GM23338 (cell line): Measurements from ENCODE around the gene ETV4. TPM values are rescaled to one million over a fixed set of nuclear protein-coding genes. Genes with fewer than 3 reads are reported as not detected.

ENCODE experiments used
- ATAC-seq: fragments of 200-7000 bp; cut with Tn5 transposase; 3 replicates; pipeline ENCODE4 v1.9.1; 2020
- DNase-seq: peaks from one replicate; pipeline ENCODE4 v3.0.0-alpha.2; 2015; ENCODE audit warnings: low spot score
- H2AFZ ChIP-seq: fragments of 200-600 bp; sonication (generic); 2 replicates; pipeline ENCODE4 v1.8.0; 2016; ENCODE audit warnings: antibody characterized with exemption, mild to moderate bottlenecking, moderate library complexity
- H3F3A ChIP-seq: fragments of 200-600 bp; sonication (generic); replicated peaks from 2 replicates; pipeline ENCODE4 v1.8.0; 2017; ENCODE audit warnings: antibody characterized with exemption, mixed run types, low read depth
- H3K27ac ChIP-seq: fragments of 200-600 bp; sonication (generic); 2 replicates; pipeline ENCODE4 v1.6.1; 2016; ENCODE audit warnings: low read depth
- H3K27me3 ChIP-seq: fragments of 200-600 bp; sonication (generic); 2 replicates; pipeline ENCODE4 v1.8.0; 2016; ENCODE audit warnings: mild to moderate bottlenecking, mixed run types, moderate library complexity; ENCODE audit not compliant: insufficient read depth
- H3K36me3 ChIP-seq: fragments of 200-600 bp; sonication (generic); 2 replicates; pipeline ENCODE4 v1.8.0; 2016; ENCODE audit warnings: mild to moderate bottlenecking; ENCODE audit not compliant: insufficient read depth
- H3K4me1 ChIP-seq: fragments of 200-600 bp; sonication (generic); 2 replicates; pipeline ENCODE4 v1.8.0; 2016; ENCODE audit warnings: mild to moderate bottlenecking, moderate library complexity; ENCODE audit not compliant: insufficient read depth
- H3K4me2 ChIP-seq: fragments of 200-600 bp; sonication (generic); 2 replicates; pipeline ENCODE4 v1.7.1; 2017; ENCODE audit warnings: mixed run types
- H3K4me3 ChIP-seq: fragments of 200-600 bp; sonication (generic); 2 replicates; pipeline ENCODE4 v1.6.1; 2016; ENCODE audit warnings: mixed run types
- H3K79me2 ChIP-seq: fragments of 200-600 bp; sonication (generic); replicated peaks from 2 replicates; pipeline ENCODE4 v1.8.0; 2017; ENCODE audit warnings: mild to moderate bottlenecking; ENCODE audit not compliant: insufficient read depth
- H3K9me2 ChIP-seq: fragments of 200-600 bp; sonication (generic); 2 replicates; pipeline ENCODE4 v1.8.0; 2017; ENCODE audit not compliant: insufficient read depth
- H4K20me1 ChIP-seq: fragments of 200-600 bp; sonication (generic); replicated peaks from 2 replicates; pipeline ENCODE4 v1.8.0; 2017; ENCODE audit warnings: mild to moderate bottlenecking; ENCODE audit not compliant: insufficient read depth
- H3K27ac Mint-ChIP-seq: 2 replicates; pipeline ENCODE4 v1.8.0; 2020; ENCODE audit warnings: inconsistent platforms, mild to moderate bottlenecking, moderate library complexity, mixed read lengths
- H3K27me3 Mint-ChIP-seq: 3 replicates; pipeline ENCODE4 v1.8.0; 2022; ENCODE audit warnings: low read depth, mild to moderate bottlenecking, moderate library complexity, mixed read lengths, inconsistent platforms; ENCODE audit not compliant: insufficient read depth, poor library complexity
- H3K36me3 Mint-ChIP-seq: 3 replicates; pipeline ENCODE4 v1.8.0; 2021; ENCODE audit warnings: low read depth, mild to moderate bottlenecking, inconsistent platforms, moderate library complexity, mixed read lengths
- H3K4me1 Mint-ChIP-seq: 3 replicates; pipeline ENCODE4 v1.8.0; 2020; ENCODE audit warnings: mild to moderate bottlenecking, inconsistent platforms, mixed read lengths
- H3K4me3 Mint-ChIP-seq: 3 replicates; pipeline ENCODE4 v1.8.0; 2021; ENCODE audit warnings: moderate library complexity, mild to moderate bottlenecking, inconsistent platforms, mixed read lengths
- H3K9me3 Mint-ChIP-seq: 3 replicates; pipeline ENCODE4 v1.8.0; 2020; ENCODE audit warnings: moderate library complexity, mild to moderate bottlenecking, inconsistent platforms, mixed read lengths
- CREB1 ChIP-seq: fragments of 250-450 bp; sonication (Bioruptor Pico); IDR thresholded peaks from 2 replicates; pipeline ENCODE4 v1.5.0; 2020; ENCODE audit warnings: low read depth, mild to moderate bottlenecking, moderate library complexity
- EZH2 ChIP-seq: fragments of 200-600 bp; sonication (generic); IDR thresholded peaks from one replicate; pipeline ENCODE4 v1.8.0; 2017; ENCODE audit warnings: antibody characterized with exemption, mild to moderate bottlenecking, low read depth; ENCODE audit not compliant: unreplicated experiment
- POLR2AphosphoS5 ChIP-seq: IDR thresholded peaks from 2 replicates; pipeline ENCODE4 v1.6.1; 2016; ENCODE audit warnings: antibody characterized with exemption, low read depth
- ZNF331 ChIP-seq: fragments of 250-450 bp; sonication (Bioruptor Pico); IDR thresholded peaks from 2 replicates; pipeline ENCODE4 v1.5.0; 2020; ENCODE audit warnings: low read depth, mild to moderate bottlenecking, moderate library complexity
- polyA plus RNA-seq: library from polyadenylated mRNA; unstranded; fragments of >200 nt; fragmentation: Nextera tagmentation; extraction: Ambion mirVana; gene quantifications from 2 replicates; pipeline ENCODE4 v1.2.1, GENCODE V29; 2016
- total RNA-seq: library from RNA; depleted of rRNA; stranded (reverse); fragments of >200 nt; shearing (Covaris generic); gene quantifications from 2 replicates; pipeline ENCODE4 v1.2.3, GENCODE V29; 2014
- TF ChIP-seq, protein P1 (sequence below), 2 experiments: fragments of 200-600 bp in 1 of 2; sonication (generic) in 1 of 2; conservative IDR thresholded peaks; 2 replicates each; pipeline versions ENCODE4 v1.5.1 to v1.6.1; 2016 to 2017; ENCODE audit warnings: antibody characterized with exemption in 2 of 2, low read depth in 2 of 2, mild to moderate bottlenecking in 2 of 2, moderate library complexity in 1 of 2
- TF ChIP-seq, protein P2 (sequence below): fragments of 250-450 bp; sonication (Bioruptor Pico); IDR thresholded peaks from 2 replicates; pipeline ENCODE4 v1.5.0; 2020; ENCODE audit warnings: mild to moderate bottlenecking, moderate library complexity

The ETV4 gene
- total and polyA plus RNA-seq, 2 experiments from 2014 or later: 97.2 to 149 TPM

GRCh38 chr17:43524945-43525575, 21.1 kb downstream of the ETV4 start:
- Histone ChIP-seq H3K4me1 (peaks cover 41% of the 10 kb centered on the region), H3K9me2 (no peaks in the 10 kb centered on the region), H2AFZ (no peak overlapping the region), H3K36me3 (peaks cover 45% of the 10 kb centered on the region), H4K20me1 (peaks cover 7% of the 10 kb centered on the region; the same call in 1 of the 2 replicates), H3K79me2 (no peaks in the 10 kb centered on the region), H3F3A (peaks cover 54% of the 10 kb centered on the region), H3K4me3 (no peak overlapping the region), H3K27ac (peak overlapping the region; percentile 74; the same call in 1 of the 2 replicates), H3K27me3 (no peaks in the 10 kb centered on the region), H3K4me2 (0 out of 2 replicates have a peak overlapping the region, but pooled peaks have one; percentile 32)
- no peak for ATAC-seq
- peaks cover 23% of the 10 kb centered on the region for H3K27me3 Mint-ChIP-seq
- H3K9me3 Mint-ChIP-seq: no peaks in the 10 kb centered on the region
- peaks cover 80% of the 10 kb centered on the region for H3K36me3 Mint-ChIP-seq
- DNase-seq: no peak
- peaks cover 55% of the 10 kb centered on the region for H3K4me1 Mint-ChIP-seq
- TF ChIP-seq, protein P1, sequence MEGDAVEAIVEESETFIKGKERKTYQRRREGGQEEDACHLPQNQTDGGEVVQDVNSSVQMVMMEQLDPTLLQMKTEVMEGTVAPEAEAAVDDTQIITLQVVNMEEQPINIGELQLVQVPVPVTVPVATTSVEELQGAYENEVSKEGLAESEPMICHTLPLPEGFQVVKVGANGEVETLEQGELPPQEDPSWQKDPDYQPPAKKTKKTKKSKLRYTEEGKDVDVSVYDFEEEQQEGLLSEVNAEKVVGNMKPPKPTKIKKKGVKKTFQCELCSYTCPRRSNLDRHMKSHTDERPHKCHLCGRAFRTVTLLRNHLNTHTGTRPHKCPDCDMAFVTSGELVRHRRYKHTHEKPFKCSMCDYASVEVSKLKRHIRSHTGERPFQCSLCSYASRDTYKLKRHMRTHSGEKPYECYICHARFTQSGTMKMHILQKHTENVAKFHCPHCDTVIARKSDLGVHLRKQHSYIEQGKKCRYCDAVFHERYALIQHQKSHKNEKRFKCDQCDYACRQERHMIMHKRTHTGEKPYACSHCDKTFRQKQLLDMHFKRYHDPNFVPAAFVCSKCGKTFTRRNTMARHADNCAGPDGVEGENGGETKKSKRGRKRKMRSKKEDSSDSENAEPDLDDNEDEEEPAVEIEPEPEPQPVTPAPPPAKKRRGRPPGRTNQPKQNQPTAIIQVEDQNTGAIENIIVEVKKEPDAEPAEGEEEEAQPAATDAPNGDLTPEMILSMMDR (conservative IDR thresholded peaks at IDR 0.05; ENCODE audit: low read depth in 2 of 2): no peak
- TF ChIP-seq EZH2 (no peak), POLR2AphosphoS5 (no peak), ZNF331 (CRISPR knock-in tag) (no peak), CREB1 (CRISPR knock-in tag) (no peak)
- TF ChIP-seq, protein P2, sequence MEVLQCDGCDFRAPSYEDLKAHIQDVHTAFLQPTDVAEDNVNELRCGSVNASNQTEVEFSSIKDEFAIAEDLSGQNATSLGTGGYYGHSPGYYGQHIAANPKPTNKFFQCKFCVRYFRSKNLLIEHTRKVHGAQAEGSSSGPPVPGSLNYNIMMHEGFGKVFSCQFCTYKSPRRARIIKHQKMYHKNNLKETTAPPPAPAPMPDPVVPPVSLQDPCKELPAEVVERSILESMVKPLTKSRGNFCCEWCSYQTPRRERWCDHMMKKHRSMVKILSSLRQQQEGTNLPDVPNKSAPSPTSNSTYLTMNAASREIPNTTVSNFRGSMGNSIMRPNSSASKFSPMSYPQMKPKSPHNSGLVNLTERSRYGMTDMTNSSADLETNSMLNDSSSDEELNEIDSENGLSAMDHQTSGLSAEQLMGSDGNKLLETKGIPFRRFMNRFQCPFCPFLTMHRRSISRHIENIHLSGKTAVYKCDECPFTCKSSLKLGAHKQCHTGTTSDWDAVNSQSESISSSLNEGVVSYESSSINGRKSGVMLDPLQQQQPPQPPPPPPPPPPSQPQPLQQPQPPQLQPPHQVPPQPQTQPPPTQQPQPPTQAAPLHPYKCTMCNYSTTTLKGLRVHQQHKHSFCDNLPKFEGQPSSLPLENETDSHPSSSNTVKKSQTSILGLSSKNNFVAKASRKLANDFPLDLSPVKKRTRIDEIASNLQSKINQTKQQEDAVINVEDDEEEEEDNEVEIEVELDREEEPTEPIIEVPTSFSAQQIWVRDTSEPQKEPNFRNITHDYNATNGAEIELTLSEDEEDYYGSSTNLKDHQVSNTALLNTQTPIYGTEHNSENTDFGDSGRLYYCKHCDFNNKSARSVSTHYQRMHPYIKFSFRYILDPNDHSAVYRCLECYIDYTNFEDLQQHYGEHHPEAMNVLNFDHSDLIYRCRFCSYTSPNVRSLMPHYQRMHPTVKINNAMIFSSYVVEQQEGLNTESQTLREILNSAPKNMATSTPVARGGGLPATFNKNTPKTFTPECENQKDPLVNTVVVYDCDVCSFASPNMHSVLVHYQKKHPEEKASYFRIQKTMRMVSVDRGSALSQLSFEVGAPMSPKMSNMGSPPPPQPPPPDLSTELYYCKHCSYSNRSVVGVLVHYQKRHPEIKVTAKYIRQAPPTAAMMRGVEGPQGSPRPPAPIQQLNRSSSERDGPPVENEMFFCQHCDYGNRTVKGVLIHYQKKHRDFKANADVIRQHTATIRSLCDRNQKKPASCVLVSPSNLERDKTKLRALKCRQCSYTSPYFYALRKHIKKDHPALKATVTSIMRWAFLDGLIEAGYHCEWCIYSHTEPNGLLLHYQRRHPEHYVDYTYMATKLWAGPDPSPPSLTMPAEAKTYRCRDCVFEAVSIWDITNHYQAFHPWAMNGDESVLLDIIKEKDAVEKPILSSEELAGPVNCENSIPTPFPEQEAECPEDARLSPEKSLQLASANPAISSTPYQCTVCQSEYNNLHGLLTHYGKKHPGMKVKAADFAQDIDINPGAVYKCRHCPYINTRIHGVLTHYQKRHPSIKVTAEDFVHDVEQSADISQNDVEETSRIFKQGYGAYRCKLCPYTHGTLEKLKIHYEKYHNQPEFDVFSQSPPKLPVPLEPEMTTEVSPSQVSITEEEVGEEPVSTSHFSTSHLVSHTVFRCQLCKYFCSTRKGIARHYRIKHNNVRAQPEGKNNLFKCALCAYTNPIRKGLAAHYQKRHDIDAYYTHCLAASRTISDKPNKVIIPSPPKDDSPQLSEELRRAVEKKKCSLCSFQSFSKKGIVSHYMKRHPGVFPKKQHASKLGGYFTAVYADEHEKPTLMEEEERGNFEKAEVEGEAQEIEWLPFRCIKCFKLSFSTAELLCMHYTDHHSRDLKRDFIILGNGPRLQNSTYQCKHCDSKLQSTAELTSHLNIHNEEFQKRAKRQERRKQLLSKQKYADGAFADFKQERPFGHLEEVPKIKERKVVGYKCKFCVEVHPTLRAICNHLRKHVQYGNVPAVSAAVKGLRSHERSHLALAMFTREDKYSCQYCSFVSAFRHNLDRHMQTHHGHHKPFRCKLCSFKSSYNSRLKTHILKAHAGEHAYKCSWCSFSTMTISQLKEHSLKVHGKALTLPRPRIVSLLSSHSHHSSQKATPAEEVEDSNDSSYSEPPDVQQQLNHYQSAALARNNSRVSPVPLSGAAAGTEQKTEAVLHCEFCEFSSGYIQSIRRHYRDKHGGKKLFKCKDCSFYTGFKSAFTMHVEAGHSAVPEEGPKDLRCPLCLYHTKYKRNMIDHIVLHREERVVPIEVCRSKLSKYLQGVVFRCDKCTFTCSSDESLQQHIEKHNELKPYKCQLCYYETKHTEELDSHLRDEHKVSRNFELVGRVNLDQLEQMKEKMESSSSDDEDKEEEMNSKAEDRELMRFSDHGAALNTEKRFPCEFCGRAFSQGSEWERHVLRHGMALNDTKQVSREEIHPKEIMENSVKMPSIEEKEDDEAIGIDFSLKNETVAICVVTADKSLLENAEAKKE (CRISPR knock-in tag): no peak
- H3K27ac Mint-ChIP-seq: no peak overlapping the region
- H3K4me3 Mint-ChIP-seq: no peak overlapping the region
